Neutrophil (primary cell): ENCODE data around the gene ETS1.

ENCODE experiments used
- H3K27ac ChIP-seq: fragments of 200-600 bp; sonication (generic); 2 replicates; pipeline ENCODE4 v1.5.1; 2016; ENCODE audit warnings: mild to moderate bottlenecking, moderate library complexity
- H3K27me3 ChIP-seq: fragments of 200-600 bp; sonication (generic); 2 replicates; pipeline ENCODE4 v1.6.0; 2016; ENCODE audit warnings: mild to moderate bottlenecking
- H3K36me3 ChIP-seq: fragments of 200-600 bp; sonication (generic); 2 replicates; pipeline ENCODE4 v1.5.1; 2017
- H3K4me1 ChIP-seq, 2 experiments: fragments of 200-600 bp in 1 of 2; sonication (generic) in 1 of 2; 1 replicate in 1 of 2; 2 replicates in 1 of 2; pipeline versions ENCODE4 v1.5.1 to v1.6.1; 2013 to 2016; ENCODE audit warnings: low read depth in 1 of 2, low read length in 1 of 2, mild to moderate bottlenecking in 1 of 2, moderate library complexity in 1 of 2; ENCODE audit not compliant: control insufficient read depth in 1 of 2, insufficient read depth in 1 of 2
- H3K4me3 ChIP-seq, 2 experiments: fragments of 200-600 bp in 1 of 2; sonication (generic) in 1 of 2; 1 replicate in 1 of 2; 2 replicates in 1 of 2; pipeline ENCODE4 v1.5.1; 2013 to 2016; ENCODE audit warnings: low read depth in 1 of 2, low read length in 1 of 2, mild to moderate bottlenecking in 1 of 2, moderate library complexity in 1 of 2
- H3K9me3 ChIP-seq: fragments of 200-600 bp; sonication (generic); 2 replicates; pipeline ENCODE4 v1.5.1; 2016
- TF ChIP-seq, protein P1 (sequence below): fragments of 200-600 bp; sonication (generic); IDR thresholded peaks from 2 replicates; pipeline ENCODE4 v1.5.1; 2016; ENCODE audit warnings: antibody characterized with exemption

Gene ETS1

DNA sequence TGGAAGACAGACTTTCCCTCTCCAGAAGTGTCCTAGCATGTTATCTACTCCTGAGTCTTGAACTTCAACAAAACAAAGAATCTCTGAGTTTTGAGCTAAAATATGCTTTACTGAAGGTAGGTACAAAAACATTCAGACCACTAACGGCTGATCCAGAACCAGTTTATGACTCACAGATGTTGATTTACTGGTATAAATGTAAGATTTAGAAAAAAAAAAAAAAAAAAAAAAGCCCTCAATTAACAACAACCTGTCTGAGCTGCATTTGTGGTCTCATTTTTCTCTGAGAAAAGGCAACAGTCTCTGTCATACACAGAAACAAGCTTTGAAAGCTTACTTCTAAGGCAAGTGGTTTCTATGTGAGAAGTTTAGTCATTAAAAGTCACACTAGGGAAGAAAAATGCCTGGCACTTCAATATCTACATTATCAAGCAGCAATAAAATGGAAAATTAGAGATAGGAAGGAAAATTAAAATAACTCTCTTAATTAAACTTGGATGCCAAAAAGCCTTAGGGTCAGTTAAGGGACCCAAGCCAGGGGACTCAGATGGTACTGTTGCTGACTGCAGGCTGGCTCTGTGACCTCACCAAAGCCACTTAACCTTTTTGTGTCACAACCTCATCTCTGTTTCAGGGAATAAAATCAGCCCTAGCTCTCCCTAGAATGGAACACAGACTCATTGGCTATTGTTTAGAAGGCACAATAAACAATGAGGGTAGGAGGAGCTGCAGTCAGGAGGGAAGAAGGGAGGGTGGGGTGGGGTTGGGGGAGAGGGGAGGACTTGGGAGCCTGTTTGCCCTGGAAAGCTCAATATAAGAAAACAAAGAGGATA lies 61.7 kb downstream of the ETS1 start:
- TF ChIP-seq, protein P1, sequence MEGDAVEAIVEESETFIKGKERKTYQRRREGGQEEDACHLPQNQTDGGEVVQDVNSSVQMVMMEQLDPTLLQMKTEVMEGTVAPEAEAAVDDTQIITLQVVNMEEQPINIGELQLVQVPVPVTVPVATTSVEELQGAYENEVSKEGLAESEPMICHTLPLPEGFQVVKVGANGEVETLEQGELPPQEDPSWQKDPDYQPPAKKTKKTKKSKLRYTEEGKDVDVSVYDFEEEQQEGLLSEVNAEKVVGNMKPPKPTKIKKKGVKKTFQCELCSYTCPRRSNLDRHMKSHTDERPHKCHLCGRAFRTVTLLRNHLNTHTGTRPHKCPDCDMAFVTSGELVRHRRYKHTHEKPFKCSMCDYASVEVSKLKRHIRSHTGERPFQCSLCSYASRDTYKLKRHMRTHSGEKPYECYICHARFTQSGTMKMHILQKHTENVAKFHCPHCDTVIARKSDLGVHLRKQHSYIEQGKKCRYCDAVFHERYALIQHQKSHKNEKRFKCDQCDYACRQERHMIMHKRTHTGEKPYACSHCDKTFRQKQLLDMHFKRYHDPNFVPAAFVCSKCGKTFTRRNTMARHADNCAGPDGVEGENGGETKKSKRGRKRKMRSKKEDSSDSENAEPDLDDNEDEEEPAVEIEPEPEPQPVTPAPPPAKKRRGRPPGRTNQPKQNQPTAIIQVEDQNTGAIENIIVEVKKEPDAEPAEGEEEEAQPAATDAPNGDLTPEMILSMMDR, result no peak
- peaks cover 28 to 40% of the 10 kb centered on the region in 2 experiments for H3K4me1 ChIP-seq

DNA sequence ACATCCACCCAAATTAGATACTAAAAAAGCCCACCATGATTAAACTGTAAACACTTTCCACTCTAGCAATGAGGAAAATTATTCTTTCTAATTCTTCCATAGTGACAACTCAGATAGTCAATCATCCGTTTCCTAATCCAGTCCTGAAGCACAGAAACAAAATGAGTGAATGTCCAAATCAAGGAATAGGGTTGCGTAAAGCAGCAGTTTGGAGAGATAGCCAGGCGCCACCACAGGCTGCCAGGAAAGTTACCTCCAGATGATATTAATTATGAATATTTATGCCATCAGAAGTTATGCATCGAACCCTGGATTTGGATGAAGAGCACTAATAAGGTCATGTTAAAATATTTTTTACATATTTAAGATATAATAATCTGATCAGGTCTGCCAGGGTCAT lies 63.2 kb downstream of the ETS1 start:
- H3K9me3 ChIP-seq, result no peaks in the 10 kb centered on the region
- TF ChIP-seq, protein P1, result no peak
- H3K36me3 ChIP-seq, result no peaks in the 10 kb centered on the region
- no peak overlapping the region for H3K4me3 ChIP-seq
- H3K27ac ChIP-seq, result no peak overlapping the region
- H3K27me3 ChIP-seq, result no peaks in the 10 kb centered on the region
- peaks cover 43 to 54% of the 10 kb centered on the region in 2 experiments for H3K4me1 ChIP-seq

More for the DNA sequence above, 61.7 kb downstream of the ETS1 start:
- Histone ChIP-seq H3K27ac (no peak overlapping the region), H3K9me3 (no peaks in the 10 kb centered on the region), H3K4me3 (no peak overlapping the region), H3K36me3 (no peaks in the 10 kb centered on the region), H3K27me3 (no peaks in the 10 kb centered on the region)

- TF ChIP-seq, protein P1, result no peak
- peaks cover 48 to 59% of the 10 kb centered on the region in 2 experiments for H3K4me1 ChIP-seq
- no peaks in the 10 kb centered on the region for H3K9me3 ChIP-seq
- peak overlapping the region; percentile 92 for H3K27ac ChIP-seq
- no peaks in the 10 kb centered on the region for H3K27me3 ChIP-seq
- H3K36me3 ChIP-seq, result no peaks in the 10 kb centered on the region
- no peak overlapping the region for H3K4me3 ChIP-seq
These were observed 63.7 kb downstream of the ETS1 start for GRCh38 chr11:128523641-128524040.

DNA sequence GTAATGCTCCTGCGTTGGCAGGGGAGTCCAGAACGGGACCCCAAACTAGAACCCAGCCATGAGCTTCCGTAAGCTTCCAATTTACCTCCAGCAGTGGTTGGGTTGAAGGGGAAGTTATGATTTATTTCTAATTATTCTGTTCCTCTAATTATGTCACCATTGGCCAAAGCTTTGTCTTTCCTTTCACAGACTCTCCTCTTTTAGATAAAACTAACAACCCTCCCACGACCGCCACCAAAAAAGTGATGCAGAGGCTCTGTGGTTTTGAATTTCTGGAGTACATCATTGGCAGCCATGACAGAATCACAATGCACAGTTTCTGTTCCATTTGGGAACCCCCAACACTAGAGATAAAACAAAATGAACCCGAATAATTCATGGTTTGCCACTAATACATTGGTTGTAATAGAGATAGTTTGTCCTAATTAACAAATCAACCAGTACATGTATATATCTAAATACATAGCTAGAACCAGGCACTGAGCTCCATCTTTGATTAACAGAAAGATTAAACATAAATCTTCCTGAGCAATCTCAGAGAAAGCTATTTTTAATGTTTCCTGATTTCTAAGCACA lies 64.3 kb downstream of the ETS1 start:
- peak overlapping the region; percentile 87 to 89 for H3K4me3 ChIP-seq
- H3K9me3 ChIP-seq, result no peaks in the 10 kb centered on the region
- H3K27ac ChIP-seq, result peak overlapping the region; percentile 92
- no peaks in the 10 kb centered on the region for H3K36me3 ChIP-seq
- TF ChIP-seq, protein P1, result no peak
- H3K27me3 ChIP-seq, result no peaks in the 10 kb centered on the region
- peaks cover 51 to 60% of the 10 kb centered on the region in 2 experiments for H3K4me1 ChIP-seq

DNA sequence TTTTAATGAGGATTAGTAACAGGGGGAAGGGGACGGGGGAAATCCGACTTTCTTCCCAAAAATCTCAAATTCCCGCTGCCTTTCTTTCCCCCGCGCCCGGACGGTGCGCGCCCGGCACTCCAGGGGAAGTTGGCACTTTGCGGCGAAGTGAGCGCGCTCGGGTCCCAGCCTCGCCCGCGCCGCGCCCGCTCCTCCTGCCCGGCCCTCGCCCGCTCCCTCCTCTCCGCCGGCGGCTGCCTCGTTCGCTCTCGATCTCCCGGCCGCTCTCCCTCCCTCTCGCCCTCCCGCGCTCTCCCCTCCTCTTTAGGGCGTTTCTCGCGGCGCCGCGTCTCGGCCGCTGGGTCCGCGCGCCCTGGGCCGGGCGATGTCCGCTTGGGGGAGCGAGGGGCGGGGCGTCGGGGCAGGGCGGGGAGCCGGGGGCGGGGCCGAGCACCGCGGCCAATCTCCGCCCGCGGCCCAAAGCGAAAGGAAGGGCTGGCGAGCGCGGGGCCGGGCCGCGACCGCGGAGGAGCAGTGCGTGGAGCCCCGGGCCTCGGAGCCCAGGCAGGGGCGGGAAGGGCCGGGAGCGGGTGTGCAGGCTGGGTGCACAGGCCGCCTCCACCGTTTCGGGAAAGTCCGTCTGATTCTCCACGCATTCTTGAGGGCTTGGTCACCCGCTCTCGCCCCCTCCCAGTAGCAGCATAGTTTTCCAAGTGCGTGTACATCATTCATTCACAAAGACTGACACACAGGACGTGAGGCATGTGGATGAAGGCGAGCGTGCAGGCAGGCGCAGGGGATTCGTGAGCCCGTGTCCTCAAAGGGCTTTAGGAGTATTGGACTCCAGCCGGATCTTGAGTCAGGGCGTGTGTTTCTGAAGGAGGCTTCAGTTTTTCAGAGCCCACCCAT lies 65.1 kb downstream of the ETS1 start:
- TF ChIP-seq, protein P1, result peak; percentile 74
- peaks cover 48 to 60% of the 10 kb centered on the region in 2 experiments for H3K4me1 ChIP-seq
- no peaks in the 10 kb centered on the region for H3K9me3 ChIP-seq
- H3K27me3 ChIP-seq, result no peaks in the 10 kb centered on the region
- peak overlapping the region; percentile 92 for H3K27ac ChIP-seq
- no peaks in the 10 kb centered on the region for H3K36me3 ChIP-seq
- peak overlapping the region; percentile 87 to 89 for H3K4me3 ChIP-seq
